Measurements from ENCODE around the gene ZNF521. TPM values are rescaled to one million over a fixed set of nuclear protein-coding genes. Genes with fewer than 3 reads are reported as not detected.

Gene ZNF521
- total and polyA plus RNA-seq, 2 of the 13 experiments (the other 11 are each of a cell fraction or from before 2014, with no cell fraction given) = 0.02 TPM; not detected in 1

DNA sequence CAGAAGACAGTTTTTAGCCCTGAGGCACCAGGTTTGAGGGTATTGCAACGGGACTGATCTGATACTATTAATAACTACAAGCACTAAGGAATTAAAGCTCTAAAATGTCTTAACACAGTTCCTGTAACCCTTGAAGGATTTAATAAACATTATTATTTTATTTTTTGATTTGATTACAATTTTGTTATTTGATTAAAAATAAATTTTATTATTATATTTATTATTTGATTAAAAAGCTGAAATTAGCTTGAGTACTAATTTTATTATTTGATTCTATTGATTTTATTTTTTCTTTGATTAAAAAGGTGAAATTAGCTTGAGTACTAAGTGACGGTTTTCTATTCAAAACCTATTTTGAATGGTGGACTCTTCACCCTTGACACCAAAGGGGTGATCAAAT lies 307.3 kb downstream of the ZNF521 start:
- intact Hi-C loops (cut with micrococcal nuclease; ENCODE audit: unreplicated experiment) (no loop called here), in situ Hi-C loops (cut with HindIII; ENCODE audit: extremely low pct_ligation_motif_present, low pct_unique_long_range_greater_than_20kb) (no loop called here)
- Histone ChIP-seq H3K4me3 (replicated peaks in 1 of 3; ENCODE audit: insufficient read depth in 1 of 3, low read depth in 2 of 3, low read length in 3 of 3) (no peak overlapping the region), H3K79me2 (ENCODE audit: insufficient read depth, low read length) (no peaks in the 10 kb centered on the region), H3K27me3 (ENCODE audit: control insufficient read depth in 1 of 2, insufficient read depth in 2 of 2, low read length in 2 of 2) (no peaks in the 10 kb centered on the region; a peak in 1 of 5 replicates), H3K9ac (ENCODE audit: insufficient read depth, low read depth, low read length) (no peak overlapping the region), H3K27ac (ENCODE audit: extremely low read length, insufficient read depth, low read length) (no peak overlapping the region), H3K4me2 (ENCODE audit: low read depth, low read length) (no peak overlapping the region), H2AFZ (ENCODE audit: low read length) (no peak overlapping the region), H4K20me1 (ENCODE audit: insufficient read depth, low read length) (no peaks in the 10 kb centered on the region), H3K9me3 (ENCODE audit: low read length) (no peaks in the 10 kb centered on the region), H3K36me3 (replicated peaks in 1 of 2; ENCODE audit: control insufficient read depth in 1 of 2, insufficient read depth in 2 of 2, low read length in 2 of 2) (no peaks in the 10 kb centered on the region), H3K4me1 (ENCODE audit: insufficient read depth, low read length) (no peaks in the 10 kb centered on the region)
- no peak for FAIRE-seq
- 17% methylated on average over 2 of the region's 2 CpGs for WGBS (ENCODE audit: low lambda C conversion rate)
- no peak for ATAC-seq
- TF ChIP-seq, protein P1, sequence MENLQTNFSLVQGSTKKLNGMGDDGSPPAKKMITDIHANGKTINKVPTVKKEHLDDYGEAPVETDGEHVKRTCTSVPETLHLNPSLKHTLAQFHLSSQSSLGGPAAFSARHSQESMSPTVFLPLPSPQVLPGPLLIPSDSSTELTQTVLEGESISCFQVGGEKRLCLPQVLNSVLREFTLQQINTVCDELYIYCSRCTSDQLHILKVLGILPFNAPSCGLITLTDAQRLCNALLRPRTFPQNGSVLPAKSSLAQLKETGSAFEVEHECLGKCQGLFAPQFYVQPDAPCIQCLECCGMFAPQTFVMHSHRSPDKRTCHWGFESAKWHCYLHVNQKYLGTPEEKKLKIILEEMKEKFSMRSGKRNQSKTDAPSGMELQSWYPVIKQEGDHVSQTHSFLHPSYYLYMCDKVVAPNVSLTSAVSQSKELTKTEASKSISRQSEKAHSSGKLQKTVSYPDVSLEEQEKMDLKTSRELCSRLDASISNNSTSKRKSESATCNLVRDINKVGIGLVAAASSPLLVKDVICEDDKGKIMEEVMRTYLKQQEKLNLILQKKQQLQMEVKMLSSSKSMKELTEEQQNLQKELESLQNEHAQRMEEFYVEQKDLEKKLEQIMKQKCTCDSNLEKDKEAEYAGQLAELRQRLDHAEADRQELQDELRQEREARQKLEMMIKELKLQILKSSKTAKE (CRISPR knock-in tag; IDR thresholded peaks at IDR 0.05; ENCODE audit: borderline replicate concordance) = no peak
- TF ChIP-seq PAF1 (CRISPR knock-in tag; IDR thresholded peaks at IDR 0.05) = no peak
- TF ChIP-seq SIX4 (CRISPR knock-in tag; IDR thresholded peaks at IDR 0.05) = no peak
- no peak for TF ChIP-seq KDM6A (CRISPR knock-in tag; IDR thresholded peaks at IDR 0.05; ENCODE audit: low read depth)
- TF ChIP-seq JUNB (CRISPR knock-in tag; IDR thresholded peaks at IDR 0.05; ENCODE audit: borderline replicate concordance) = no peak
- TF ChIP-seq ARHGAP35 (CRISPR knock-in tag; IDR thresholded peaks at IDR 0.05; ENCODE audit: borderline replicate concordance) = no peak
- TF ChIP-seq KLF16 (CRISPR knock-in tag; IDR thresholded peaks at IDR 0.05) = no peak
- no peak for TF ChIP-seq TRIM24 (CRISPR knock-in tag; IDR thresholded peaks at IDR 0.05)
- TF ChIP-seq HMG20B (CRISPR knock-in tag; conservative IDR thresholded peaks at IDR 0.05) = no peak
- no peak for TF ChIP-seq ZNF770 (CRISPR knock-in tag; IDR thresholded peaks at IDR 0.05)
- no peak for TF ChIP-seq ZBTB3 (CRISPR knock-in tag; IDR thresholded peaks at IDR 0.05; ENCODE audit: borderline replicate concordance, low read depth)
- TF ChIP-seq STAG1 (CRISPR knock-in tag; IDR thresholded peaks at IDR 0.05) = no peak
- TF ChIP-seq AGO1 (IDR thresholded peaks at IDR 0.05; ENCODE audit: low read depth, low read length, poor library complexity, severe bottlenecking) = no peak
- no peak for TF ChIP-seq SUZ12 (IDR thresholded peaks at IDR 0.05; ENCODE audit: low read depth, low read length)
- TF ChIP-seq, protein P2, sequence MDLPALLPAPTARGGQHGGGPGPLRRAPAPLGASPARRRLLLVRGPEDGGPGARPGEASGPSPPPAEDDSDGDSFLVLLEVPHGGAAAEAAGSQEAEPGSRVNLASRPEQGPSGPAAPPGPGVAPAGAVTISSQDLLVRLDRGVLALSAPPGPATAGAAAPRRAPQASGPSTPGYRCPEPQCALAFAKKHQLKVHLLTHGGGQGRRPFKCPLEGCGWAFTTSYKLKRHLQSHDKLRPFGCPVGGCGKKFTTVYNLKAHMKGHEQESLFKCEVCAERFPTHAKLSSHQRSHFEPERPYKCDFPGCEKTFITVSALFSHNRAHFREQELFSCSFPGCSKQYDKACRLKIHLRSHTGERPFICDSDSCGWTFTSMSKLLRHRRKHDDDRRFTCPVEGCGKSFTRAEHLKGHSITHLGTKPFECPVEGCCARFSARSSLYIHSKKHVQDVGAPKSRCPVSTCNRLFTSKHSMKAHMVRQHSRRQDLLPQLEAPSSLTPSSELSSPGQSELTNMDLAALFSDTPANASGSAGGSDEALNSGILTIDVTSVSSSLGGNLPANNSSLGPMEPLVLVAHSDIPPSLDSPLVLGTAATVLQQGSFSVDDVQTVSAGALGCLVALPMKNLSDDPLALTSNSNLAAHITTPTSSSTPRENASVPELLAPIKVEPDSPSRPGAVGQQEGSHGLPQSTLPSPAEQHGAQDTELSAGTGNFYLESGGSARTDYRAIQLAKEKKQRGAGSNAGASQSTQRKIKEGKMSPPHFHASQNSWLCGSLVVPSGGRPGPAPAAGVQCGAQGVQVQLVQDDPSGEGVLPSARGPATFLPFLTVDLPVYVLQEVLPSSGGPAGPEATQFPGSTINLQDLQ (CRISPR knock-in tag; IDR thresholded peaks at IDR 0.05) = no peak
- POLR2A ChIA-PET = no interaction called here
- BruUV-seq (replicated peaks) = no TSS peak
- CTCF ChIA-PET (ENCODE audit: low intra/inter-chr PET ratio, low total read pairs) = no interaction called here
- DNase-seq (ENCODE audit: low spot score) = no peak
